ENCODE data around the gene SORCS1. TPM values are rescaled to one million over a fixed set of nuclear protein-coding genes. Genes with fewer than 3 reads are reported as not detected.

Gene SORCS1
- total RNA-seq, 4 donors from 2014 or later = 0.40 to 5.1 (median 2.5) TPM

GRCh38 chr10:106746868-106747267, 417.6 kb downstream of the SORCS1 start:
- Histone ChIP-seq H3K27ac (no peak overlapping the region), H3K27me3 (no peaks in the 10 kb centered on the region), H3K4me3 (no peak overlapping the region), H3K4me1 (no peaks in the 10 kb centered on the region), H3K36me3 (no peaks in the 10 kb centered on the region), H3K9me3 (no peaks in the 10 kb centered on the region)
- WGBS, 2 donors (ENCODE audit: low coverage in 1 of 2) = 74% methylated on average over 1 of the region's 1 CpG; no CpG with 5 or more reads in 1 of the 2 donors
- in situ Hi-C loops (cut with MboI; ENCODE audit: low pct_ligation_motif_present in 1 of 4, low pct_unique_long_range_greater_than_20kb in 1 of 4, low sequenced_read_pairs in 3 of 4) (no loop called here), intact Hi-C loops (cut with DNase I; ENCODE audit: low total_unique reads) (no loop called here)
- TF ChIP-seq POLR2A (IDR thresholded peaks at IDR 0.05) = no peak
- TF ChIP-seq POLR2AphosphoS5 (IDR thresholded peaks at IDR 0.05) = no peak
- no peak for TF ChIP-seq CTCF (IDR thresholded peaks at IDR 0.05)
- no peak for TF ChIP-seq EP300 (IDR thresholded peaks at IDR 0.05; ENCODE audit: low read depth)
- no peak for DNase-seq

GRCh38 chr10:106741006-106741530, 423.4 kb downstream of the SORCS1 start:
- Histone ChIP-seq H3K4me3 (no peak overlapping the region), H3K4me1 (no peaks in the 10 kb centered on the region), H3K27ac (no peak overlapping the region), H3K9me3 (no peaks in the 10 kb centered on the region), H3K36me3 (no peaks in the 10 kb centered on the region), H3K27me3 (no peaks in the 10 kb centered on the region)
- intact Hi-C loops (cut with DNase I; ENCODE audit: low total_unique reads) (no loop called here), in situ Hi-C loops (cut with MboI; ENCODE audit: low pct_ligation_motif_present in 1 of 4, low pct_unique_long_range_greater_than_20kb in 1 of 4, low sequenced_read_pairs in 3 of 4) (no loop called here)
- DNase-seq = no peak
- TF ChIP-seq EP300 (IDR thresholded peaks at IDR 0.05; ENCODE audit: low read depth) = no peak
- WGBS, 2 donors (ENCODE audit: low coverage in 1 of 2) = 54% methylated on average over 4 of the region's 4 CpGs

GRCh38 chr10:106740071-106740470, 424.4 kb downstream of the SORCS1 start:
- Histone ChIP-seq H3K4me3 (no peak overlapping the region), H3K4me1 (no peaks in the 10 kb centered on the region), H3K9me3 (no peaks in the 10 kb centered on the region), H3K27ac (no peak overlapping the region), H3K36me3 (no peaks in the 10 kb centered on the region), H3K27me3 (no peaks in the 10 kb centered on the region)
- intact Hi-C loops (cut with DNase I; ENCODE audit: low total_unique reads) (no loop called here), in situ Hi-C loops (cut with MboI; ENCODE audit: low pct_ligation_motif_present in 1 of 4, low pct_unique_long_range_greater_than_20kb in 1 of 4, low sequenced_read_pairs in 3 of 4) (no loop called here)
- TF ChIP-seq POLR2A (IDR thresholded peaks at IDR 0.05) (no peak), POLR2AphosphoS5 (IDR thresholded peaks at IDR 0.05) (no peak), EP300 (IDR thresholded peaks at IDR 0.05; ENCODE audit: low read depth) (no peak), CTCF (IDR thresholded peaks at IDR 0.05) (no peak)
- DNase-seq = no peak
- 75 to 79% methylated on average over 1 of the region's 1 CpG for WGBS, 2 donors (ENCODE audit: low coverage in 1 of 2)

- Histone ChIP-seq H3K27me3 (no peaks in the 10 kb centered on the region), H3K4me1 (no peaks in the 10 kb centered on the region), H3K9me3 (no peaks in the 10 kb centered on the region), H3K4me3 (no peak overlapping the region), H3K36me3 (no peaks in the 10 kb centered on the region), H3K27ac (no peak overlapping the region)
- intact Hi-C loops (cut with DNase I; ENCODE audit: low total_unique reads) = no loop called here
- DNase-seq = no peak
- TF ChIP-seq POLR2AphosphoS5 (IDR thresholded peaks at IDR 0.05) (no peak), EP300 (IDR thresholded peaks at IDR 0.05; ENCODE audit: low read depth) (no peak), POLR2A (IDR thresholded peaks at IDR 0.05) (no peak), CTCF (IDR thresholded peaks at IDR 0.05) (no peak)
- in situ Hi-C loops (cut with MboI; ENCODE audit: low pct_ligation_motif_present in 1 of 4, low pct_unique_long_range_greater_than_20kb in 1 of 4, low sequenced_read_pairs in 3 of 4) = no loop called here
These were observed 430.3 kb downstream of the SORCS1 start for GRCh38 chr10:106734220-106734619.

GRCh38 chr10:106728232-106728631, 436.3 kb downstream of the SORCS1 start:
- Histone ChIP-seq H3K4me1 (no peaks in the 10 kb centered on the region), H3K4me3 (no peak overlapping the region), H3K27me3 (no peaks in the 10 kb centered on the region), H3K36me3 (no peaks in the 10 kb centered on the region), H3K27ac (no peak overlapping the region), H3K9me3 (no peaks in the 10 kb centered on the region)
- in situ Hi-C loops (cut with MboI; ENCODE audit: low pct_ligation_motif_present in 1 of 4, low pct_unique_long_range_greater_than_20kb in 1 of 4, low sequenced_read_pairs in 3 of 4) (no loop called here), intact Hi-C loops (cut with DNase I; ENCODE audit: low total_unique reads) (no loop called here)
- no peak for TF ChIP-seq CTCF (IDR thresholded peaks at IDR 0.05)
- no peak for DNase-seq
- 70% methylated on average over 2 of the region's 2 CpGs; no CpG with 5 or more reads in 1 of the 2 donors for WGBS, 2 donors (ENCODE audit: low coverage in 1 of 2)
